Prostate gland (tissue), 2 donors: ENCODE measurements around the gene F7.

ENCODE experiments used
- POLR2AphosphoS5 ChIP-seq: sonication (generic); formaldehyde crosslinking; IDR thresholded peaks from one replicate; pipeline ENCODE4 v1.6.1; 2017; ENCODE audit warnings: antibody characterized with exemption
- TF ChIP-seq, protein P1 (sequence below), 4 experiments: fragments of 200-600 bp in 2 of 4; fragments of 450-650 bp in 2 of 4; sonication (generic) in 2 of 4; IDR thresholded peaks; 1 replicate in 3 of 4; 2 replicates in 1 of 4; pipeline ENCODE4 v1.5.1; 2016 to 2019; ENCODE audit warnings: antibody characterized with exemption in 4 of 4, mild to moderate bottlenecking in 2 of 4, moderate library complexity in 2 of 4

DNA sequence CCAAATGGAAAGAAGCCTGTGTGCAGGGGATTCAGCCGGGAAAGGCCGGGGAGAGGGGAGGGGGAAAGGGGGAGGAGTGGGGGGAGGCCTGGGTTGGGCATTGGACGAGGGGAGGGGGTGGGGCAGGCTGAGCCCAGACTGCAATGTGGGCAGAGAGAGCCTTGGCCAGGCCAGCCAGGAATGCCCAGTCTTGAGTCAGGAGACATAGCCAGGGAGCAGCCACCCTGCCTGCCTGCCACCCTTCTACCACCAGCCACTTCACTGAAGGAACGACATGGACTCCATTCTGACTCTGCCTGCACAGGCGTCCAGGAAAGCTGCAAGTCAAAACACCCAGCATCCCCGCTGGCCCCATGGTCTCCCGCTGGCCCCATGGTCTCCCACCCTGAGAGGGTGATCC, 53.4 kb downstream of the F7 start:
- TF ChIP-seq, protein P1, sequence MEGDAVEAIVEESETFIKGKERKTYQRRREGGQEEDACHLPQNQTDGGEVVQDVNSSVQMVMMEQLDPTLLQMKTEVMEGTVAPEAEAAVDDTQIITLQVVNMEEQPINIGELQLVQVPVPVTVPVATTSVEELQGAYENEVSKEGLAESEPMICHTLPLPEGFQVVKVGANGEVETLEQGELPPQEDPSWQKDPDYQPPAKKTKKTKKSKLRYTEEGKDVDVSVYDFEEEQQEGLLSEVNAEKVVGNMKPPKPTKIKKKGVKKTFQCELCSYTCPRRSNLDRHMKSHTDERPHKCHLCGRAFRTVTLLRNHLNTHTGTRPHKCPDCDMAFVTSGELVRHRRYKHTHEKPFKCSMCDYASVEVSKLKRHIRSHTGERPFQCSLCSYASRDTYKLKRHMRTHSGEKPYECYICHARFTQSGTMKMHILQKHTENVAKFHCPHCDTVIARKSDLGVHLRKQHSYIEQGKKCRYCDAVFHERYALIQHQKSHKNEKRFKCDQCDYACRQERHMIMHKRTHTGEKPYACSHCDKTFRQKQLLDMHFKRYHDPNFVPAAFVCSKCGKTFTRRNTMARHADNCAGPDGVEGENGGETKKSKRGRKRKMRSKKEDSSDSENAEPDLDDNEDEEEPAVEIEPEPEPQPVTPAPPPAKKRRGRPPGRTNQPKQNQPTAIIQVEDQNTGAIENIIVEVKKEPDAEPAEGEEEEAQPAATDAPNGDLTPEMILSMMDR (IDR thresholded peaks at IDR 0.05) = no peak
- TF ChIP-seq POLR2AphosphoS5 = no peak
